C1 segment of cervical spinal cord (tissue), 14 donors: ENCODE results near the gene SCP2.
"Not testable (repeated sequence)": the region's sequence is repeated elsewhere in the genome, so short reads cannot be mapped to it uniquely, and the experiment has no call there.

Source experiments
- DNase-seq, 14 donors: peaks; one replicate each; lab custom pipeline; 2025; lab: John Stamatoyannopoulos, UW

The SCP2 gene

DNA sequence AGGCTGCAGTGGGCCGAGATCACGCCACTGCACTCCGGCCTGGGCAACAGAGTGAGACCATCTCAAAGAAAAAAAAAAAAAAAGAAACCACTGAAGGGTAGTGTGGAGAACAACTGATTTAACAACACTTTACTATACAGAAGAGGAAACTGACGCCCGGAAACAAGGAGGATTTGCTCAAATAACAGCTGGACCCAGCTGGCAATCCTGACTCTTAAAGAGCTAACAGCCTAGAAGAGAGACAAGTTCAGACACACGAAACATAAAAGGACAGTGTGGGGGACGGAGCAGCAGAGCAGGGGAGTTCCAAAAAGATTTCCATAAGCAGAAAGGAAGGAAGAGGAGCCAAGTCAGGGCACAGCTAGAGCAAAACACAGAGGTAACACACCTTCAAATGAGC is 9.9 kb upstream of the SCP2 start:
- DNase-seq = no peak

DNA sequence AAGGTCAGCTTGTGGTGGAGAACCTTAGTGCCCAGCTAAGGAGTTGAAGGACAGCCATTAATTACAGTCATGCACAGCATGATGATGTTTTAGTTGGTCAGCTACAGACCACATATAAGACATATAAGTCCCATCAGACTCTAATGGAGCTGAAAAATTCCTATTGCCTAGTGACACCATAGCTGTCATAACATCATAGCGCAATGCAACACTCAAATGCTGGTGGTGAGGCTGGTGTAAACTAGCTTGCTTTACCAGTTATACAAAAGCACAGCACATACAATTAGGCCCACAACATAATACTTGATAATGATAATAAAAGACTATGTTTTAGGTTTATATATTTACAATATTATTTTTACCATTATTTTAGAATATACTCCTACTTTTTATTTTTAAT is 9.5 kb upstream of the SCP2 start:
- DNase-seq = no peak

DNA sequence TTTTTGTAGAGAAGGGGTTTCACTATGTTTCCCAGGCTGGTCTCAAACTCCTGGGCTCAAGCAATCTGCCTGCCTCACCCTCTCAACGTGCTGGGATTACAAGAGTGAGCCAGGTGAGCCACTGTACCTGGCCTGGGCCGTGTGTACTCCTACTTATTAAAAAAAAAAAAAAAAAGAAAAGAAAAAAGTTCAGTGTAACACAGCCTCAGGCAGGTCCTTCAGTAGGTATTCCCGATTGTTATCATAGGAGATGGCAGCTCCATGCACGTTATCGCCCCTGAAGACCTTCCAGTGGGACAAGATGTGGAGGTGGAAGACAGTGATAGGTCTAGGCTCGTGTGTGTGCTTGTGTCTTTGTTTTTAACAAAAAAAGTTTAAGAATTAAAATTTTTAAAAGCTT is 8.9 kb upstream of the SCP2 start:
- DNase-seq = no peak

DNA sequence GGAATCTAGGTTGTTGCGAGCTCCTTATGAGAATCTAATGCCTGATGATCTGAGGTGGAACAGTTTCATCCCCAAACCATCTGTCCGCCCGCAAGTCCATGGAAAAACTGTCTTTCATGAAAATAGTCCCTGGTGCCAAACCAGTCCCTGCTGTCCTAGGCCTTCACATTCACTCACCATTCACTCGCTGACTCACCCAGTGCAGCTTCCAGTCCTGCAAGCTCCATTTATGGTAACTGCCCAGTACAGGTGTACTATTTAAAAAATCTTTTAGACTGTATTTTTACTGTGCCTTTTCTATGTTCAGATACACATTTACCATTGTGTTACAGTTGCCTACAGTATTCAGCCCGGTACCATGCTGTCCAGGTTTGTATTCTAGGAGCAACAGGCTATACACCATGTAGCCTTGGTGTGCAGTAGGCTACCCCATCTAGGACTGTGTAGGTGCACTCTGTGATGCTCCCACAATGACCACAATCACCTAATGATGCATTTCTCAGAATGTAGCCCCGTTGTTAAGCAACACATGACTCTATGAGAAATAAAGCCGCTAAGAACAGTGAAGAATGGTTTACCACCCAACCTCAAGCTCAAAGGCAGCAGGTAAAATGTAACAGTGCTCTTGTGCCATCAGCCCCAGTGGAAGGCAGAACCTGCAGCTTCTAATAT is 7.9 kb upstream of the SCP2 start:
- DNase-seq = no peak

DNA sequence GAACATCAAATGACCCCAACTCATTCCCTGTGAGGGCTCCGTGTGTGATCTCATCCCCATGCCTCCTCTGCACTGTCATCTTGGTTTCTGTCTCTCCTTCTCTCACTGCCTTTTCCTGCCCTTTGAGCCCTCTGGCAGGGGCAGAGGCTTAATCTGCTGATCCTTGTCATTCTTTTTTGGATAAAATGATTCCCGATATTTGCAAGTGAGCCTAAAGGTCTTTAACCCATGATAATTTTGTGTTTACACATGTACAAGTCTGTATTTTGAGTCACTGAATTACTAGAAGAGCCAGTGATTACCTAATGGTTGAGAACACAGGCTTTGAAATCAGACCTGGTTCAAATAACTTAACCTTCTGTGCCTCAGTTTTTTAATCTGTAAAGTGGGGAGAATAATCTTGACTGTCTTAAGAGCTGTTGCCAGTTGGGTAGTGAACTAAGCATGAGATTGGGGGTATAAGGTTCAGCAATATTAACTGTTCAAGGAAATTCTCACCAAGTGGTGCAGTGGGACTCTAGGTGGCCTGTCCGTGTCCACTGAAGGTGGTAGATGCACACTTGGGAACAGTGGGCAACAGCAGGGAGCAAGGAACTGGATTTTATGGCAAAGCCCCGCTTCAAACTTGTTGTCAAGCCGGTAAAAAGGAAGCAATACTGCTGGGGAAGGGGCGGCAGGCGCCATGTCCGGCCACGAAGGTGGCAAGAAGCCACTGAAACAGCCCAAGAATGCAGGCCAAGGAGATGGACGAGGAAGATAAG is 7.2 kb upstream of the SCP2 start:
- no peak for DNase-seq

DNA sequence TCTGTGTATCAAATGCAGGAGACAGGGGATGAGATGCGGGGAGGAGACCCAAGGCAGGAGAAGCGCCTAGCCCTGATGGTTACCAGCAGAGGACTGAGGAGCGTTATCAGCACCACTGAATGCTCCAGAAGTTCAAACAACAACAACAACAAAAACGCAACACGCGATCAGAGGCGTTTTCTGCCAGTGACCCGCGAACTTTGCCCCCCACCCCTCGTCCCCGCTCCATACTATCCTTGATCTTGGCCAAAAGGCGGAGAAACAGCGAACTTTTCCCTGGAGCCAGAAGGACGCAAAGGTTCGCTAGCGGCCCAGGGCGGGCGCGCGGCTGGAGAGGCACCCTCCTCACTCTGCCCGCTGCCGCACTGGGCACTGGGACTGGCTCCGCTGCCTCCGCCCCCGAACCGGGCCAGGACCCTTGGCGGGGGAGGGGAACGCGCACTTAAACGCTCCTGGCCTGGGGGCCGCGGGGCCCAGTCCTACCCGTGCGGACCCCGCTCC is 6.2 kb upstream of the SCP2 start:
- DNase-seq = peak in 1 of 14 donors; percentile 37

DNA sequence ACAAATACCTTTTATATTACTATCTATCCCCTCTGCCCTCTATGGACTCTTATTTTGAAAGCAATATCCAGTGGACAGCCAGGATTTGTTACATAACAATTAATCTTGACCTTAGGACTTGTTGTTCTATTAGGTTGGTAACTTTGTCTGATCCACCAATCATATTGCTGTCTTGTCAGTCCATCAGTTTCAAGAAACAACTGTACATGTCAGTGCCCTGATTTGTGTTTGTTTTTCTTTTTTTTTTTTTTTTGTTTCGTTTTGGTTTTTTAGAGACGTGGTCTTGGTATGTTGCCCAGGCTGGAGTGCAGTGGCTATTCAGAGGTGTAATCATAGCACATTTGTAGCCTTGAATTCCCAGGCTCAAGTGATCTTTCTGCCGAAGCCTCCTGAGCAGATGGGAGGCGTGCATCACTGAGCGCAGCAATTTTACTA is 1.5 kb upstream of the SCP2 start:
- peak in 1 of 14 donors; percentile 27 for DNase-seq

DNA sequence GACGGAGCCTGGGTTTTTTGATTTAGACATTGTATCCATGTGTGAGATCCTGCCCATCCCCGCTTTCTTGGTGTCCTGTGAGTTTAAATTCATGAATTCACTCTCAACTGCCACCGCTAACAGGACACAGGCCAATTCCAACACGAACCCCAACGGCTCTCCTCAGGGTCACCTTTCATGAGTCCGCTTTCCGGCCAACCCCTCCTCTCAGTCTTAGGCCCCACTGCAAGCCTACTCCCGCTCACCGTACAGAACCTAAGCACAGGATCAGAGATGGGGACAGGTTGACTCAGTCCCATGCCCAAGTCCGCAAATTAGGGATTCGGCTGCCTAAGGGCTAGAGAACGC is 238 bp upstream of the SCP2 start:
- no peak for DNase-seq

DNA sequence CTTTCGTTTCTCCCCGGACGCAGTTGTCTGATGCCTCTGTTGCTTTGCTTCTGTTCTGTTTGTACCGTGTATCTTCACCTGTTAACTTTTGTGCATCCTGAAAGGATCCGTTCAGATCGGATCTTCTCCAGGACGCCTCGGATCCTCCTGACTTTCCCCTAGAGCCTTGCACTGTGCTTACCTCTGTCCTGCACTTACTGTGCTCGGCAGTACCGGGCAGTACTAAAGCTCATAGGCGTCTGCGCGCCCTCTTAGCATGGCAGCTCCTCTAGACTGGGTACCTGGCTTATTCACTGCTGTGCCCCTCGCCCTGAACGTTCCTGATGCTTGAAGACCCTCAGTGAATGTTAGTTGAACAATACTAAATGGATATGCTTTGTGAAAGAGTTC is 934 bp downstream of the SCP2 start:
- peak in 4 of 14 donors; percentile 16 to 55 (median 46) for DNase-seq

DNA sequence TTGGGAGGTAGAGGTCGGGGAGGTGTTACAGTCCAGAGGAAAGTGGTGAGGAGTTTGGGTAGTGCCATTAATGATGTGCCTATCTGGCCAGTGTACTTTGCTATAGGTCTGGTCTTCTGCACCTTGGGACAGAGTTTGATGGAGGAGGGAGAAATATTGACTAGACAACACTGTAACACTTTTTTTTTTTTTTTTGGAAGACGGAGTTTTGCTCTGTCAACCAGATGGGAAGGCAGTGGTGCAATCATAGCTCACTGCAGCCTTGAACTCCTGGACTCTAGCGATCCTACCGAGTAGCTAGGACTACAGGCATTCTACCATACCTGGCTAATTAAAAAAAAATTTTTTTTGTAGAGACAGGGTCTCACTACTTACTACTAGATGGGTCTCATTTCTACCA is 1.9 kb downstream of the SCP2 start:
- no peak for DNase-seq

DNA sequence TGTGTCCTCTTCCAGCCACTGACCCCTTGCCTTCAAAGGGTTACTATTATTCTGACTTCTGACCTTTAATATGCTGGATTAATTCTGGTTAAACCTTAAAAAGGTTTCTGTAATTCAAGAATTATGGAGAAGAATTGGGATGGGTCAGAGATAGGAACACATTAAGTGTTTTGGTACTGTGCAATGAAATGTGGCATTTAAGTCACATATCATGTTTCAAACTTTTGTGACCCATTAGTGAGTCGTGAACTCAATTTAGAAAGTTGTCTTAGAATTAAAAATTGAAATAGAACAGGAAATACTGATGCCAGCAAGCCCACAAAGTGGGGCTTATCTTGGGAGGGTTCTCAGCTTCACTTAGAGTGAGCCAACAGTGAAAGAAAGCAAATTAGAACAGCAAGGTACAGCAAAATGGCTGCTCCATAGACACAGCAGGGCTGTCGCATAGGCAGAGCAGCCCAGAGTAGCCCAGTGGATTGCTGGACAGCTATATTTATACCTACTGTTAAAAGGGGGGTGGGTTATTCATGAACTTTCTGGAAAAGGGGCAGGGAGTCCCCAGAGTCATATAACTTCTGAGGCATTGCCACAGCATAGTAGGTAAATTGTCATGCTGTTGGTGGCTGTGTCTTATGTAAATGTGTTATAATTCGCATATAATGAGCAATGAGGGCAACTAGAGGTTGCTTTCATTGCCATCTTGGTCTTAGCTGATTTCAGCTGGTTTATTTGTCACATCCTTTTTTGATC is 10.5 kb downstream of the SCP2 start:
- no peak for DNase-seq

DNA sequence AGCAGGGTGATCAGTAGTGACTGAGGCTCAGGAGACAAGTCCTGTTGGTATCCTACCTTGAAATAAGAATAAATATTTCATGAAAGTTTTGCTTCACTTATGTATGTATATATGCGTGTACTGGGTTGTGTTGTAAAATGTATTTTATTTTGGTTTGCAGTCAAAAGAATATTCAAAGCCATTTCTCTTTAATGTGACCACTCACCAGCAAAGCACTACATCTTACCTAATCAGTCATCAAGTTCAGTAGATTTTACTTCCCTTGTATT is 11.0 kb downstream of the SCP2 start:
- DNase-seq = no peak

DNA sequence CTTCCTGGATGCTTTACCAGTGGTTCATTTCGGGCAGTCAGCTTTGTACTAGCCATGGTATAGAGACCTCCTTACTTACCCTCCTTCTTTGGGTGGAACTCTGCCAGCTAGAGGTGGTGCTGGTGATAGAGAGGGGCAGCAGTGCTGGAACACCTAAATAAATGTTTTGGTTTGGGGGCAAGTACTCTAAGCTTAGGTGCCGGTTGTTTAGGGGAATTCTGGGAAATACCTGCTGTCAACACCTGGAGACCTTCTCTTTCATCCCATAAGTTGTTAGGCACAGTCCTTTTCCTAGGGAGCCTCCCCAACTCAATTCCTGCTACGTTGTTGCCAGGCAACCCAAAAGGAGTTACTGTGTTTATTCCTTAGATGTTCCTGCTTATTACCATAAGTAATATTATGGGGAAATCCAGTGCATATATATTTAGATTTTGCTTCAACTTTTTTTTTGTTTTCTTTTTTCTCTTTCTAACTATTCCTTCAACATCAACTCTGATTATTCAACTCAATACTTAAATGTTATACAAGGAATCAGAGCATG is 16.9 kb downstream of the SCP2 start:
- DNase-seq = no peak

DNA sequence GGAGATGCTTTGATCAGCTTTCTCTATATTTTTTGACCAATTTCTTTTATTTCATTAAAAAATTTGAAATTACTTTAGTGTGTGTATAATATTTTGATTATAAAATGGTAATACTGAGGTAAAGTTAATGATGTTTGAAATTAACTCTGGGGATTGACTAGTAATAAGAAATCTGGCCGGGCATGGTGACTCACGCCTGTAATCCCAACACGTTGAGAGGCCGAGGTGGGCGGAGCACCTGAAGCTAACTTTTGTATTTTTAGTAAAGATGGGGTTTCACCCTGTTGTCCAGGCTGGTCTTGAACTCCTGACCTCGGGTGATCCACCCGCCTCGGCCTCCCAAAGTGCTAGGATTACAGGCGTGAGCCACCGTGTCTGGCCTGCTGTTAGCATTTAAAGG is 17.5 kb downstream of the SCP2 start:
- no peak for DNase-seq

DNA sequence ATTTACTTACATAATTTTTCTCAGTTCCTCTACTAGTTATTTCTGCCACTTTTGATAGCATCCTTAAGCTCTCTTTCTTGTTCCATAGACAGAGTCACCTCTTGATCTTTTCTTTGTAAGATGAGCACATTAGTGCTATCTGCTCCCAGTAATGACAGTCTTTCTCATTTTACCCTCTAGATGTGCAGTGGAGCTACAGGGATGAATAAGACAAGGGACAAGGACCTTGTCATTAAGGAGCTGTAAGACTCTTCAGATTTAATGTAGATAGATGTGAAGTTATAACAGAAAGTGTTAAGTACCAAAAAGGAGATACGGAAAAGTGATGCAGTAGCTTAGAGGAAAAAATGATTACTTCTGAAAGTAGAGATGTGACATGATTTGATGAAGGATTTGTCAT is 20.4 kb downstream of the SCP2 start:
- DNase-seq = no peak

DNA sequence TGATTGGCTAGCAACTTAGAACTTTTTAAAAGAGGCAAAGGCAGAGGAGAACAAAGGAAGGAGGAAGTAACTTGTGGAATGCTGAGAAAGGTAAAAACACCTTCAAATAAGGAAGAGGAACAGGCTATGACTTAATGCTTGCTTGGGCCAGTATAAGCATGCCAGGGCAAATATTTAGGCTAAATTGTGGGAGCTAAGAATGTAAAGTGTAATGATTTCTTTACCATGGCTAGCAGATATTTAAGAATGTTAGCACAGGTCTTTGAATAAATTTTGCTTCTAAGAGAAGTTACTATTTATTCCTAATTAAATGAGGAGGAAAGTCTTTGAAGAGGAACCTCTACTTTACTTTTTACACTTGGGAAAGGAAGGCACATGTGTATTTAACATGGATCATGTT is 22.5 kb downstream of the SCP2 start:
- DNase-seq = not testable (repeated sequence)

DNA sequence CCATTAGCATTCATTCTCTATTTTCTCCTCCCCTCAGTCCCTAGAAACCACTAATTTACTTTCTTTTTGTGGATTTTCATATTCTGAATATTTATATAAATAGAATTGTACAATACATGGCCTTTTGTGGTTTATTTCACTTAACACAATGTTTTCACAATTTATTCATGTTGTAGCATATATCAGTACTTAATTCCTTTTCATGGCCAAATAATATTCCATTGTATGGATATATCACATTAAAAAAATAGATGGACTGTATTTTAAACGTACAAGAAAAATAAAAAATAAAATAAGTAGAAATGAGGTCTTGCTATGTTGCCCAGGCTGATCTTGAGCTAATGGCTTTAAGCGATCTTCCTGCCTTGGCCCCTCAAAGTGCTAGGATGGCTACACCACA is 25.0 kb downstream of the SCP2 start:
- DNase-seq = no peak

DNA sequence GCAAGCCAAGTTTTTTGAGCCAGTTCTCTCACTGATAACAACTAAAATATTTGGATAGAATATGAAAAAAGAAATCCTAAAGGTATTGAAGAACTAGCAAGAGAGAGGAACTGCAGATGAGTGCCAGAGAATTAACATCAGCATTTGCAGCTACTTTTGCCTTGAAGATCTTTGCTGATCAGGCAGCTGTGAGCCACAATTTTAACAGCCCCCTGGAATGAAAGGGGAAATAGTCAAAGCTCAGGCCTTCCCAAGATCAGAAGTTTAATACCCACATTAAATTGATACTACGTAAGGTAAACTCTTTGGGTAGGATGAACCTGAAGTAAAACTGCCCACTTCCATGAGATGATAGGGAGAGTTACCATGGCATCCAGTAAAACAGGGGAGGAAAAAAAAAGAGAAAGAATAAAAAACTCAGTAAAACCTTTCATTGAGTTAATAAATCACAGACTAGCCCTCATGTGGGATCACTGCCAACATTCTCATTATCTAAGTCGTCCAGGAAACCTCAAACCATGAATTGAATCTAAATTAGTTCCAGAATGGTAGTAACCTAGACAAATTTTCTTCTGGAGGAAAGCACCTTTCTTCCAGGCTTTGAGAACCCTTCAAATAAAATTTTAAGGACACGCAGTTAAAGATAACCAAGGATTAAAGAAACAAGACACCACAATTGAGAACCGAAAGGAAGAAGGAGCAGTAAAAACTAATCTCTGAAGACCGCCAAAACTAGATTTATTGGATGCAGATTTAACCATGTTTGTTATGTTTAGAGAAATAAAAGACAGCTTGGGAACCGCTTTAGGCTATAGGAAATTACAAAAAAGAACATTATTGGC is 28.3 kb downstream of the SCP2 start:
- no peak for DNase-seq

DNA sequence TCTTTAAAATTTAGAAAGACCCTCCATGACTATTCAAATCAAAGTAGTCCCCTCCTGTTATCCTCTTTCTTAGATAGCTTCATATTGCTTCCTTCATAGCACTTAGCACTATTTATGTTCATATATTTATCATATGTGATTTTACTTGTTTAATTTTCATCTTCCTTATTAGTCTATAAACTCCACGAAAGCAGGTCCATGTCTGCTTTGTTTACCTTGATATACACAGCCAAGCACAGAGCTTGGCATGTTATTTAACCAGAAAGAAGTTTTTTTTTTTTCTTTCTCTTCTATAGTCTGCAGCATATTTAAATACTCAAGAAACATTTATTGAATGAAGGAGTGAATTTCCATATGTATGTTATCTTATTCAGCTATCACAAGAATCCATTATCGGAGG is 36.0 kb downstream of the SCP2 start:
- no peak for DNase-seq

DNA sequence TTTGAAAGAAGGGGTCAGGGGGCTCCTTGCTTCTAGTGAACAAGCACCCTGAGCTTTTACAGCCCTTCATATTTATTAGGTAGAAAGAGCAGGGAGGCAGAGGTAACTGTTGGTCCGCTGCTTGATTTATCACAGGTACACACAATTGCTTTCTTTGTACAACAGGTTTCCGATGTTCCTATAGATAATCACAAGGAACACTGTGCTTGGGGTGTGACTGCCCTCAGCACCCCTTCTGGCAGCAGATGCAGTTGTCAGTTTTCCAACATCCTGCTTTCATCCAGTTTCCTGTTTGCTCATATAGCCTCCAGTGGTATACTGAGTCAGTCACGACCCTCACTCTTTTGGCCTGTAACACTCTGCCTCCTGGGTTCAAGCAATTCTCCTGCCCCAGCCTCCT is 40.6 kb downstream of the SCP2 start:
- DNase-seq = no peak

DNA sequence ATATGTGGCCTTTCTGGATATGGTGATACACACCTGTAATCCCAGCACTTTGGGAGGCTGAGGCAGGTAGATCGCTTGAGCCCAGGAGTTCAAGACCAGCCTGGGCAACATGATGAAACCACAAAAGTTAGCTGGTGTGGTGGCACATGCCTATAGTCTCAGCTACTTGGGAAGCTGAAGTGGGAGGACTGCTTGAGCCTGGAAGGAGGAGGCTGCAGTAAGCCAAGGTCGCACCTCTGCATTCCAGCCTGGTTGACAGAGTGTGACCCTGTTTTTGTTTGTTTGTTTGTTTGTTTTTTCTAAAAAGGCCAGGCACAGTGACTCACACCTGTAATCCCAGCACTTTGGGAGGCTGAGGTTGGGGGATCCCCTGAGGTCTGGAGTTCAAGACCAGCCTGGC is 42.2 kb downstream of the SCP2 start:
- not testable (repeated sequence) for DNase-seq

DNA sequence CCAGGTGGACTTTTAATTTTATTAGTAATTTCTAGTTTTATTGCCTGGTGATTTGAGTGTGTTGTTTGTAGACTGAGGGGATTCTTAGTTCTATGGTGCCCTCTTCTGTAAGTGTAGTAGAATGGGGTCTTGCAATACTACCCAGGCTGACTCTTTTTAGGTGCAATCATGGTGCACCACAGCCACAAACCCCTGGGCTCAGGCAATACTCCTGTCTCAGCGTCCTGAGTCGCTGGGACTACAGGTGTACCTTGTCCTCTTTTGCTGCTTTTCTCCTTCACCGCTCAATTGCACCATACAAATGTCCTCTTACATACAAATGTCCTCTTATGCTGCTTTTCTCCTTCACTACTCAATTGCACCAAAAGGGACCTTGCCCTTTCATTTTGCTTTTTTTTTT is 43.1 kb downstream of the SCP2 start:
- no peak for DNase-seq
